OCI-M1 (cell line): Measurements from ENCODE around the gene MYCBPAP.
"Not testable (repeated sequence)": the region's sequence is repeated elsewhere in the genome, so short reads cannot be mapped to it uniquely, and the experiment has no call there.

ENCODE experiments used
- DNase-seq: peaks from one replicate; lab custom pipeline; 2025; lab: John Stamatoyannopoulos, UW

The MYCBPAP gene

DNA sequence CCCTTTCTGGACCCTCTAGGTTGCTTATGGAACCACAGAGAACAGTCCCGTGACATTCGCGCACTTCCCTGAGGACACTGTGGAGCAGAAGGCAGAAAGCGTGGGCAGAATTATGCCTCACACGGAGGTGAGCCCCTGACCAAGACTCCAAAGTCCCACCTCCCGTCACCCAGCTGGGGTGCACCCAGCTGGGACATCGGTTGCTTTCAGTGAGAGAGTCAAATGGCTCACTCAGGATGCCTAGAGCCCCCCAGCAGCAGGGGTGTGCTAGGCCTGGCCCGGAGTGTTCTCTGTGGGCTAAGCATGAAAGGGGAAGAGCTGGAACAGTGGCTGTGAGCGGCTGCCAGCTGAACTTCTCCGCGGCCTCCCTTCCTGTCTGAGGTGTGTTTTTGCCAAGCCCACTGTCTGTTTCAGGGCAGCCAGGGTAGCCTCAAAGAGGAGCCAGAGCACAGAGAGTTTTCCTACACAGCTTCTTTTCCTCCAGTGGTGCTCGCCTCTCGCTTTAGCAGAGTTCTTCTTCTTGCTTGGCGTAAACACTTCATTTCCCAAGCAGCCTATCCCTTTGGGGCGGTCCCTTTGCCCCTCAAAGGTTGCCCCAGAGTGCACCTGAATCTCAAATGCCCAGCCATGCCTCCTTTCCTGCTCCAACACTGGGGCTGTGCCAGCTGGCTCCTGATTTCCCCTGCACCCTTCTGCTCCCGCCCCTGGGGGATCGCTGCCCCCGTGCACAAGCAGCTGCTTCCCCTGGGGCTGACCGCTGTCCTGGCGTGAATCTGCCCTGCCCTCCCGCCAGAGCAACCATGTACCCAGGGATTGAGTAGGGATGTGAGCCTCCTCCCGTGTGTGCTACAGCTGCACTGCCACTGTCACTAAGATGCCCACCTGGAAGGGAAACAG is 37.0 kb upstream of the MYCBPAP start:
- DNase-seq: no peak

DNA sequence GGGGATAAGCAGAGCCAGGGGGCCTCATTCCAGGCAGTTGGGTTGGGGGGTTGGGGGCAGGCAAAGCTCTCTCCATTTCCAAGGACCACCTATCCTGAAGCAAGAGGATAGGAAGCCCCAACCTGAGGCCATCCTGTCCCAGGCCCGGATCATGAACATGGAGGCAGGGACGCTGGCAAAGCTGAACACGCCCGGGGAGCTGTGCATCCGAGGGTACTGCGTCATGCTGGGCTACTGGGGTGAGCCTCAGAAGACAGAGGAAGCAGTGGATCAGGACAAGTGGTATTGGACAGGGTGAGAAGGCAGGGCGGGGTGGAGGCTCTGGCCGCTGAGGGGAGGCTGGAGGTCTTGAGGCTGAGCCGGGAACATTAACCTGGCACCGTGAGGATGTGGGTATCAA is 36.0 kb upstream of the MYCBPAP start:
- DNase-seq: no peak

DNA sequence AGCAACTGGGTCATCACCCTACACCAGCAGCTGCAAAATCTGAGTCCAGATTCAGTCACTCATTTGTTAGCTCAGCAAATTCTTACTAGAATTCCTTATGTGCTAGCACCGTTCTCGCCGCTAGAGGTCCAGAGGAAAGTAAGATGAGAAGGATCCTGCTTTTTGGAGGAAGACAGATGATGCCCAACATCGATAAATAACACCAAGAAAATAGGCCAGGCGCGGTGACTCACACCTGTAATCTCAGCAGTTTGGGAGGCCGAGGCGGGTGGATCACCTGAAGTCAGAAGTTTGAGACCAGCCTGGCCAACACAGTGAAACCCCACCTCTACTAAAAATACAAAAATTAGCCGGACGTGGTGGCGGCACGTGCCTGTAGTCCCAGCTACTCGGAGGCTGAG is 35.5 kb upstream of the MYCBPAP start:
- DNase-seq: not testable (repeated sequence)

DNA sequence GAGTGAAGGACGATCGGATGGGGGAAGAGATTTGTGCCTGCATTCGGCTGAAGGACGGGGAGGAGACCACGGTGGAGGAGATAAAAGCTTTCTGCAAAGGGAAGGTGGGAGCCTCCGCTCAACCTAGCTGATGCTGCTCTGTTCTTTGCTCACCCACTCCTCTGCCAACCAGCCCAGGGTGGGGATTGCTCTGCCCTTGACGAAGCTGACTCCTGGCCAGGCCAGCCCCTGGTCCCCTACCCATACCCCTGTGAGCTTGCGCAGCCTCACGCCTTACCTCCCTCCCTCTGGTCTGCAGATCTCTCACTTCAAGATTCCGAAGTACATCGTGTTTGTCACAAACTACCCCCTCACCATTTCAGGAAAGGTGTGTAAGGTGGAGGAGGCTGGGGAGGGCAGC is 34.3 kb upstream of the MYCBPAP start:
- no peak for DNase-seq

DNA sequence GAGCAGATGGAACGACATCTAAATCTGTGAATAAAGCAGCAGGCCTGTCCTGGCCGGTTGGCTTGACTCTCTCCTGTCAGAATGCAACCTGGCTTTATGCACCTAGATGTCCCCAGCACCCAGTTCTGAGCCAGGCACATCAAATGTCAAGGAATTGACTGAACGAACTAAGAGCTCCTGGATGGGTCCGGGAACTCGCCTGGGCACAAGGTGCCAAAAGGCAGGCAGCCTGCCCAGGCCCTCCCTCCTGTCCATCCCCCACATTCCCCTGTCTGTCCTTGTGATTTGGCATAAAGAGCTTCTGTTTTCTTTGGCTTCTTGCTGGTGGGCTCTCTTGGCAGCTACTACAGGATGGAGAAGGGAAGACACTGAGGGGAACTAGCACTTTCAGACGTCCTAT is 33.7 kb upstream of the MYCBPAP start:
- no peak for DNase-seq

DNA sequence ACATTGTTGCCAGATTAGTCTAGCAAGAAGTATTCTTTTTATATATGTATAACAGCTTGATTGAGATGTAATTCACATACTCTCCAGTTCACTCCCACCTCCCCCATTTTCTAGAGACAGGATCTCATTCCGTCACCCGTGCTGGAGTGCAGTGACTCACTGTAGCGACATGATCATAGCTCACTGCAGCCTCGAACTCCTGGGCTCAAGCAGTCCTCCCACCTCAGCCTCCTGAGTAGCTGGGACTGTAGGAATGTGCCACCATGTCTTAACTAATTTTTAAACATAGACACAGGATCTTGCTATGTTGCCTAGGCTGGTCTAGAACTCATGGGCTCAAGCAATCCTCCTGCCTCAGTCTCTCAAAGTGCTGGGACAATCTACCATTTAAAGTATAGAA is 32.9 kb upstream of the MYCBPAP start:
- DNase-seq: no peak

DNA sequence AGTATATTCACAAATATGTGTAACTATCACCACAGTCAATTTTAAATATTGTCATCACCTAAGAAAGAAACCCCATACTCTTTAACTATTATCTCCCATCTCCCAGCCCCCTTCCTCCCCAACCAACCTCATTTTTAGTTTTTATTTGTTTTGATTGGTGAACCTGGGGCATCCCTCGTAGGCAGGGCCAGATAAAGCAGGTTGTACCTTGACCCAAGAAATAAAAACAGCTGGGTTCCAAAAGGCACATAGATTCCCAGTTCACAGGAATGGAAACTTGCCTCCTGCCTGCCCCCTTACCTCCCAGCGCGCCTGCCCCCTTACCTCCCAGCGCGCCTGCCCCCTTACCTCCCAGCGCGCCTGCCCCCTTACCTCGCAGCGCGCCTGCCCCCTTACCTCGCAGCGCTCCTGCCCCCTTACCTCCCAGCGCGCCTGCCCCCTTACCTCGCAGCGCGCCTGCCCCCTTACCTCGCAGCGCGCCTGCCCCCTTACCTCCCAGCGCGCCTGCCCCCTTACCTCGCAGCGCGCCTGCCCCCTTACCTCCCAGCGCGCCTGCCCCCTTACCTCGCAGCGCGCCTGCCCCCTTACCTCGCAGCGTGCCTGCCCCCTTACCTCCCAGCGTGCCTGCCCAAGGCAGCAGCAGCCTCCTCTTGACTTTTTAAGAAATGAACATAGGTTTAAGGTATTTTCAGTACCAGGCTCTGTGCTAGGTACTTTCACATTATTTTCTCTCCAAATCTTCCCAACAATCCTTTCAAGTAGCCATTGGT is 32.3 kb upstream of the MYCBPAP start:
- DNase-seq: not testable (repeated sequence)

DNA sequence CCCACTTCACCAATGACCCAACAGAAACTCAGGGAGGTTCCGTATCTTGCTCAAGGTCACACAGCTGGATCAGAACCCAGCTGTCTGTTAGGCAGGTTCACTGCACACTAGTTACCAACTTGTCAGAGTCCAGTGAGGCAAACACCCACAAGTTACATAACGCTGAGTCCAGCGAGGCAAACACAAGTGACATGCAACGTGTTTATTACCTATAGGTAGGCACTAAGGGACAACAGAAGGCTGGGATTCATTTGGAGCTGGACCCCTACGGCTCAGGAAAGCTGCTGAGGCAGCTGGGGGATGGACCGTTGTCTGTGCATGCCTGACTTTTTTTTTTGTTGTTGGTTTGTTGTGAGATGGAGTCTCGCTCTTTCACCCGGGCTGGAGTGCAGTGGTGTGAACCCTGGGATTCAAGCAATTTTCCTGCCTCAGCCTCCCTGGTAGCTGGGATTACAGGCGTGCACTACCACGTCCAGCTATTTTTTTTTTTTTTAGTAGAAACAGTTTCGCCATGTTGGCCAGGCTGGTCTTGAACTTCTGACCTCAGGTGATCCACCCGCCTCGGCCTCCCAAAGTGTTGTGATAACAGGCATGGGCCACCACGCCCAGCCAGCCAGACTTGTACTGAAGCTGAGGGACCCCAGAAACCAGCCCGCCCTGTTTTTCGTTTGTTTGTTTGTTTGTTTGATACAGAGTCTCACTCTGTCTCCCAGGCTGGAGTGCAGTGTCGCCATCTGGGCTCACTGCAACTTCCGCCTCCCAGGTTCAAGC is 31.5 kb upstream of the MYCBPAP start:
- no peak for DNase-seq

DNA sequence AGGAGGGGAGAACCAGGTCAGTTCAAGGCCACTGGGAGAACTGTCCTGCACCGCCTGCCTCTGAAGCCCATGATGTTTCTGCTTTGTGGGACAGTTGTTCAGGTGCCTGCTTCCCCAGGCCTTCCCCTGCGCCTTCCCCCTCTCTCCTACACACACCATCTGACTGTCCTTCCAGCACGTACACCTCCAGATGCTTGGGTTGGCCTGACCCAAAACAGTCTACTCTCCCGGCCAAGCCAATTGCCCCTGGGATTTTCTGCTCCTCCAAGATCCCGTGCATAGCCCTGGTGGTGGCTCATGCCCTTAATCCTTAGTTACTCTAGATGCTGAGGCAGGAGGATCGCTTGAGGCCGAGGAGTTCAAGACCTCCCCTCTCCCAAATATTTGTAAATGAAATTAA is 30.3 kb upstream of the MYCBPAP start:
- no peak for DNase-seq

DNA sequence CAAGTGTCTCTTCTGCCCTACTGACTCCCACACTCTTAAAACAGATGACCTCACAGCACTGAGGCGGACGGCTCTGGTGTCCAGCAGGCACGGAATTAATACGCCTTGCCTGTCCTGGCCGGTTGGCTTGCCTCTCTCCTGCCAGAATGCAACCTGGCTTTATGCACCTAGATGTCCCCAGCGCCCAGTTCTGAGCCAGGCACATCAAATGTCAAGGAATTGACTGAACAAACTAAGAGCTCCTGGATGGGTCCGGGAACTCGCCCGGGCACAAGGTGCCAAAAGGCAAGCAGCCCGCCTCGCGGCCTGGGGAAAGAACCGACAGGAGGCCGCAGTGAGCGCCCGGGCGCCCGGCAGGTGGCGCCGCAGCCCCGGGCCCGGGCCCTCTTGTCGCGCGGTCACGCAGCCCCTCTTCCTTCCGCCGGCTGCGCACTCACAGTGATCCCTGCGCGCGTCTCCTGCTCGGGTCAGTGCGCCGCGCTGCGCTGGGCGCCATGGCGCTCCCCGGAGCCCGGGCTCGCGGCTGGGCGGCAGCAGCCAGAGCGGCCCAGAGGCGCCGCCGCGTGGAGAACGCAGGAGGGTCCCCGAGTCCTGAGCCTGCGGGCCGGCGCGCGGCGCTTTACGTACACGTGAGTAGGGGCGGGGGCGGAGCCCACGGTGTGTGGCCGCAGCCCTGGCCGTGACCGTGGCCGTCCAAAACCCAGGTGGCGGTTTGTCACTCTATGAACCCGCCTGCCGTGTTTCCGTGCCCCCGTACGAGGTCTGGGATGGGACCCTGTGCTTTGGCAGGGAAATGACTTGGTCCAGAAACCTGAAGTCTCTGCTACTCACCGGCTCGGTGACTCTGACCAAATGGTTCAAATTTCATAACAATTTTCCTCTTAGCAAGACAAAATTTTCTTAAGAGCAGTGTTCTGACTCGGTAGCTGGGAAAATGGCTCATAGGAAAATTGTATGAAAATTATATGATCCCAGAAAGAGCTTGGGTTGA is 29.6 kb upstream of the MYCBPAP start, which contains the start of gene RSAD1:
RSAD1 (plus strand) TSS at position 470 of the 991 bp plus-strand sequence; CDS start at position 495, 25 bp downstream.
- DNase-seq: peak; percentile 95

DNA sequence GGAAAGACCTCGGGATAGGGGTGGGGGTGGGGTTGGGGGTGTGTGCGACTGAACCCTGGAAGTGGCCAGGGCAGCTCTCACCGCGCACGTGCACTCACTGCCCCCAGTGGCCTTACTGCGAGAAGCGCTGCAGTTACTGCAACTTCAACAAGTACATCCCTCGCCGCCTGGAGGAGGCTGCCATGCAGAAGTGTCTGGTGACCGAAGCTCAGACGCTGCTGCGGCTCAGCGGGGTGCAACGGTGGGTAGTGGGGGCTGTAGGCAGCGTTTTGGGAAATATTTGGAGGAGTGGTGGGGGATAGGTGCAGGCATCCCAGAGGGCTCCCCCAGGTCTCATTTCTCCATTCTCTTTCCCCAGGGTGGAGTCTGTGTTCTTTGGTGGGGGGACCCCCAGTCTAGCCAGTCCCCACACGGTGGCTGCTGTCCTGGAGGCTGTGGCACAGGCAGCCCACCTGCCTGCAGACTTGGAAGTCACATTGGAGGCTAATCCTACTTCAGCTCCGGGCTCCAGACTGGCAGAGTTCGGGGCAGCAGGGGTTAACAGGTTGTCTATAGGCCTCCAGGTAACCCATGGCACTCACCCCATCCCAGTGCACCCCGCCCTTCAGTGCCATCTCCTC is 28.6 kb upstream of the MYCBPAP start:
- peak; percentile 90 for DNase-seq

DNA sequence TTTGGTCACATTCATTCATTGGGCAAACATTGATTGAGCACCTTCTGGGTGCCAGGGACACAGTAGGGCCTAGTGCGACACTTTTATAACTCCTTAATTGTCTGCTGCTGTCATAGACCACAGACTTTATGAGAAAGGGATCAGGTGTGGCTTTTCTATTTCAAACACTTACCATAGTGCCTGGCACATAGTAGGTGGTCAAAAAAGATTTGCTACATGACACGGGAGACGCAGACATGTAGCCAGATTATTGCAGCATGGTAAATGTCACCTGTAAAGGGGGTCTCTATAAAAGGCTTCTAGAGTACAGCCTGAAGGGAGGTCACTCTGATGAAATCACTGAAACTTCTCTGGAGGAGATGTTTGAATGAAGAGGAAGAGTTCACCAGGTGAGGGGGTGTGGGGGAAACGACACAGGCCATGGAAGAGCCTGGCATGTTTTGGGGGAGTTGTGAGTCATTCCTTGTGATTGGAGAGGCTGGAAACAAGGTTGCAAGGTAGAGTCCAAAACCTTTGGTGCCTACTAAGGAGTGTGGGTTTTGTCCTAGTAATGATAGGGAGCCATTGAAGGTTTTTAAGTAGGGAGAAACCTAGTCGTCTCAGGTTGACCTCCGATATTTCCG is 28.0 kb upstream of the MYCBPAP start:
- DNase-seq: no peak

DNA sequence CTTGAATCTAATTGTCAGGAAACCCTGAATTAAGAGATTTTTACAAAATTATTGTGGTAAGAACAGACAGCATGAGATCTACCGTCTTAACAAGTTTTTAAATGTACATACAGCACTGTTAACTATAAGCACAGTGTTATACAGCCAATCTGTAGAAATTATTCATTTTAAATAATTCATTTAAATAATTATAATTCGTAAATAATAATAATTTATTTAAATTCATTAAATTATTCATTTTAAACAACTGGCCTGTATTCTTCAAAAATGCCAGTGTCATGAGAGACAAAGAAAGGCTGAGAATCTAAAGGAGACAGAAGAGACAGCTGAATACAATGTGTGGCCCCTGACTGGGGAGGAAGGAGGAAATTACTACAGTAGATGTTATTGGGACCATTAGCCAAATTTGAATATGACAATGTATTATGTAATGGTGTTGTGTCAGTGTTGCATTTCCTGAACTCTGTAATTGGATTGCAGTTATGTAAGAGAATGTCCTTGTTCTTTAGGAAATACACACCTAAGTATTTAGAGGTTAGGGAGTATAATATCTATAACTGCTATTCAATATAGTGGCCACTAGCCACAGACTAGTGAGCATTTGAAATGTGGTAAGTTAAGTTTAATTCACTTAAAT is 27.3 kb upstream of the MYCBPAP start:
- DNase-seq: no peak

DNA sequence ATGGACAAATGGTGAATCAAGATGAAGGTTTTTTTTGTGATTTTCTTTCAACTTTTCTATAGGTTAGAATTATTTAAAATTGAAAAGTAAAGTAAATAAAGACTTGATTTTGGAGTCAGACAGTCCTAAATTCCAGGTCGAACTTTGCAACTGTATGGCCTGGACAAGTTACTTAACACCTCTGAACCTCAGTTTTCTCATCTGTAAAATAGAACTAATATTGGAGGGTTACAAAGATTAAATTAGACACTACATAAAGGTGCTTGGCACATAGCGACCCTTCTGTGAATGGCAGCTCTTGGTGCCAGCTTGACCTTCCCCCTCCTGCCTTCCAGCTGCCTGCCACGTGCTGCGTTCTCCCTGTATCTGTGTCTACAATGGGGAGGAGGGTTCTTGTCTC is 26.6 kb upstream of the MYCBPAP start:
- DNase-seq: no peak

DNA sequence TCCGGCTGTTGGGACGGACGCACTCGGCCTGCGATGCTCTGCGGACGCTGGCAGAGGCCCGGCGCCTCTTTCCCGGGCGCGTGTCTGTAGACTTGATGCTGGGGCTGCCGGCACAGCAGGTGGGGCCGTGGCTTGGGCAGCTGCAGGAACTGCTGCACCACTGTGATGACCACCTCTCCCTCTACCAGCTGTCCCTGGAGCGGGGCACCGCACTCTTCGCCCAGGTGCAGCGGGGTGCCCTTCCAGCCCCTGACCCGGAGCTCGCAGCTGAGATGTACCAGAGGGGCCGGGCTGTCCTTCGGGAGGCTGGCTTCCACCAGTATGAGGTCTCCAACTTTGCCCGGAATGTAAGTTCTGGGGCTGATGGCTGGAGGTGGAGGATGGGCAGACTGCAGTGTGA is 26.1 kb upstream of the MYCBPAP start:
- no peak for DNase-seq

DNA sequence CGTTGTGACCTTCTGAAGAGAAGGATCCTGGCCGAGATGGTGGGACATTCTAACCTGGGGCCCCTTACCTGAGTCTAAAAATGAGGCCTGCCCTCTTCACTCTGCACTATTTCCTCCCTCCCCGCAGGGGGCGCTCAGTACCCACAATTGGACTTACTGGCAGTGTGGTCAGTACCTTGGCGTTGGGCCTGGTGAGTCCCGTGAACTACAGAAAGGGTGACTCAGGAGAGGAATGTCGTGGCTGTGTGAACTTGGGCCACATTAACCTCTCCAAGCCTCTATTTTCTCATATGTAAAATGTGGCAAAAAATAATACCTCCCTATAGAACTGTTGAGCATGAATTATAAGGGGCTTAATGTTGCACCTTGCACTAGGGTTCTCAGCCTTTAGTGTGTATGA is 25.7 kb upstream of the MYCBPAP start:
- DNase-seq: peak; percentile 92

DNA sequence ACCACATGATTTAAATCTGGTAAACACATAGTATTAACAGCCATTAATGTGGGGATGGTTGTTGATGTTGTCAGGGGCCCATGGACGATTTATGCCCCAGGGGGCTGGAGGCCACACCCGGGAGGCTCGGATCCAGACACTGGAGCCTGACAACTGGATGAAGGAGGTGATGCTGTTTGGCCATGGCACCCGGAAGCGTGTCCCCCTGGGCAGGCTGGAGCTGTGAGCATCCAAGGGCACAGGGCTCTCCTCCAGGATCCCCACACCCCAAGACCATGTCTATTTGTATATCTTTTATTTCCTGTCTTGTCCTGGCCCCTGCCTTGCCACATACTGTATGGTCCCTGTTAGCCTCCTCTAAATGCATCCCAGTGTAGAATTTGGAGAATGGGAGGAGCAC is 25.0 kb upstream of the MYCBPAP start:
- DNase-seq: no peak

DNA sequence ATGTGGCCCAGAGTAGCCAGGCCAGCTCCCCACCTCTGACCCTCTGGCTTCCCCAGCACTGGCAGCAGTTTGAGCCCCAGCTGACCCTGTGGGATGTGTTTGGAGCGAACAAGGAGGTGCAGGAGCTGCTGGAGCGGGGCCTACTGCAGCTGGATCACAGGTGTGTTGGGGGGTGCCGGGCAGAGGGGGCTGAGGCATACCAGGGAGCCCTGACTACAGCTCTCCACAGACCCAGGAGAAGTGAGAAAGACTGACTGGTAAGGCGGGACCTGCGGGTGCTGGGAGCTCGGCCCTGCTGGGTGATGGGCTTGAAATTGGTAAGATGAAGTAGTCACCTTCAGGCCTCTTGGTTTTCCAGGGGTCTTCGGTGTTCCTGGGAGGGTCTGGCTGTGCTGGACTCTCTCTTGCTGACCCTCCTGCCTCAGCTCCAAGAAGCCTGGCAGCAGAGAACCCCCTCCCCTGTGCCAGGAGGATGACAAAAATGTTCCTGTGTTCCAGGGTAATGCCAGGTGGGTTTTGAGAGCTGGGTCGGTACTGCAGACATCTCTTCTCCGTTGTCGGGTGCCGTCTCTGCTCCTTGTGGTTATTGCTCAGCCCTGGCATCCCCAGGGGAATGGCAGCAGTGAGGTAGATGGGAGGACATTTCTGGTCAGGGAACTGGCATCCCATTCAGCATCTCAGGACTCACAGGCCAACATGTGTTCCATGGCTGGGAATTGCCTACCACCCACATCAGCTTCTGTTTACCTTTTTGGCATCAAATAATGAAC is 23.7 kb upstream of the MYCBPAP start:
- DNase-seq: no peak
